Activated T-helper 1 cell treated with anti-CD3 and anti-CD28 coated beads, Interleukin-2, amount 50 U/mL, for 16 hours (primary cell): ENCODE results near the gene STK38.
"Not testable (repeated sequence)": the region's sequence is repeated elsewhere in the genome, so short reads cannot be mapped to it uniquely, and the experiment has no call there.

ENCODE experiments used
- DNase-seq, 2 donors: peaks; one replicate each; pipeline ENCODE4 v3.0.0-alpha.2; 2020; ENCODE audit warnings: low read depth in 1 of 2, low spot score in 1 of 2

Gene STK38

GRCh38 chr6:36489426-36489825, 57.9 kb downstream of the STK38 start:
- DNase-seq, result no peak

GRCh38 chr6:36488221-36488620, 59.1 kb downstream of the STK38 start:
- DNase-seq, result no peak

DNA sequence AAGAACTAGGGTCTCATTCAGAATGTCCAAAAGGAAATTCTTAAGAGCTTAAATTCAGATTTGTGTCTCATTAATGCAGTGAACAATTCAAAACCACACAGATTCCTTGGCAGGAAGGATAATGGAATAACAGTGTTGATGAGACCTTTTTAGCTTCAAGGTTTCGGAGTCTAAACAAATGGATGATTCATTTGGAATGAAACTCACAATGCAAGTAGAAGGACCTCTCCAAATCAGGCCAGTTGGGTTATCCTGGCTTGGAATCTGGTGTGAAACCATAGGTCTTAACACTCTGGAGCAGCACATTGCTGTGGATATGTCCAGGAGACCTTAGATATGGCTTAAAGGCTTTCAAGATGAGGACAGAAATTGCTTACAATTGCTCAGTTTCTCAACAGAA, 59.6 kb downstream of the STK38 start:
- DNase-seq, result no peak

GRCh38 chr6:36484736-36485135, 62.5 kb downstream of the STK38 start:
- no peak for DNase-seq

- not testable (repeated sequence) for DNase-seq
These were observed 64.0 kb downstream of the STK38 start for GRCh38 chr6:36483326-36483725.

DNA sequence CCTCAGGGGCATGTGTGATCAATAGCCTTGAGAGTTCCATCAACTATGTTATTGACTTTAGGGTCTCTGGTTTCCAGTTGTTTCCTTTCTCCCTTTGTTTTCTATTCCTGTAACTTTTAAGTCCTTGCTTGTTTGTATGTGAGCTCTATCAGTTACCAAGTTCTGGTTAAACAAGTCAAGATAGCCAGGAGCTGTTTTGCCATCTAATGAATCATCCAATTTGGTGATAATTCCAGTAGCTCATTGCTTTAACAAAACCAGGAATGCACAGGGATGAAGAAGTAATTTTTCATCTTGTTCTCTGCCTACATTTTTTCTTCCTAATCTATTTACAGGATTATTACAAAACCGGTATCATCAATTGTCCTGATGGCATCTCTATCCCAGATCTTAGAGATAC, 68.0 kb downstream of the STK38 start:
- no peak for DNase-seq

DNA sequence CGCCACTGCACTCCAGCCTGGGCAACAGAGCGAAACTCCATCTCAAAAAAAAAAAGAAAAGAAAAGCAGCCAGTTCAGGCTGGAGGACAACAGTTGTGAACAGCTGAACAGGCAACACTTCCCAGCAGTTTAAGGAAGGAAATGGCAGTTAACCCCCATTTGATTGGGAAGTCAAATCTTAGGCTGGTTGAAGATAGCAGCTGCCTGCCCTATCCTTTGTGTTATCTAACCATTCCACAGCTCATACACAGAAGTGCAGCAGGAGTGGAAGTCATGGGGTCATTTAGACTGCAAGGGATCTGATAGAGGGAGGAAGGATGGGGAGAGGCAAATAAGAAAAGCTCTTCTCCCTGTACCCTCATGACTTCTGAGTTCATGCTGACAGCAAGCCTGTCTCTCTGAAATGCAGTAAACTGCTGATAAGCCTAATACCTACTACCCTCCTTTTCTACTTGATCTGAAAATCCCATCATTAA, 69.2 kb downstream of the STK38 start:
- DNase-seq, result no peak

- no peak for DNase-seq
These were observed 77.3 kb downstream of the STK38 start for GRCh38 chr6:36469946-36470345.

DNA sequence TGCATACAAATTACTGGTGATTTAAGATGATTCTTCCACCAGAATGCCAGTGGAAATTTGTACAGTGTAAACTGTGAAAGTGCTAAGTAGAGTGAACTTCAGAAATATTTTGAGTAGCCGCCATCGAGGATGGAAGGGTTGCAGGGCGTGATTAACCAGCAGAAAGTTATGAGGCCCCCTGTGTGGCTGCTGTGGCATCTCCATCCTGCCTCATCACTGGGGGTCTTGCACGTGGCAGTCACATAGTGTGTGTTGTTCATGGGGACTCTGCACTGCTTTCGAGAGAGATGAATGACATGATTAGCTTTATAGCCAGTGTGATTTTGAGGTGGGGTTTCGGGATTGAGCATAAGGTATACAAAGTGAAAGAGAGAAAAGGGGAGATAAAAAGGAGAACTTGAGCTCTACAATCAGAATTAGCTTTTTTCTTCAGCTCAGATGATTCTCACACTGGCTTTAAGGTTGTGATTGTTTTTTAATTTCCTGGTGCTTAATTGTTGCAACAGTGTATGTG, 78.1 kb downstream of the STK38 start:
- DNase-seq, result no peak

- no peak for DNase-seq
These were observed 79.7 kb downstream of the STK38 start for GRCh38 chr6:36467625-36468024.

- no peak for DNase-seq
These were observed 83.0 kb downstream of the STK38 start for GRCh38 chr6:36464233-36464632.

DNA sequence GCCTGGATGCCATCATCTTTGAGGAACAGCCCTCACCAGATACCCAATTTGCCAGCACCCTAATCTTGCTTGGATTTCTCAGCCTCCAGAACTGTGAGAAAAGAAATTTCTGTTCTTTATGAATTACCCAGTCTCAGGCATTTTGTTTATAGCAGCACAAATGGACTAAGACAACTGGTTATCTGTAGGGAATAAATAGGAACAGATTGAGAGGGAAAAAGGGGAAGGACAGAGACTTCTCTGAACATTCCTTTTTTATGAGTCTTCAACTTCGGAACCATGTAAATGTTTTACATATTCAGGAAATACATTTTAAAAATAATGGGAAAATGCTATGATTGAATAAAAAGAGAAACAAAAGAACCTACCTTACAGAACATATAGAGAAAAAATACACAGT, 83.6 kb downstream of the STK38 start:
- no peak for DNase-seq

- DNase-seq, result no peak
These were observed 85.6 kb downstream of the STK38 start for GRCh38 chr6:36461646-36462045.

DNA sequence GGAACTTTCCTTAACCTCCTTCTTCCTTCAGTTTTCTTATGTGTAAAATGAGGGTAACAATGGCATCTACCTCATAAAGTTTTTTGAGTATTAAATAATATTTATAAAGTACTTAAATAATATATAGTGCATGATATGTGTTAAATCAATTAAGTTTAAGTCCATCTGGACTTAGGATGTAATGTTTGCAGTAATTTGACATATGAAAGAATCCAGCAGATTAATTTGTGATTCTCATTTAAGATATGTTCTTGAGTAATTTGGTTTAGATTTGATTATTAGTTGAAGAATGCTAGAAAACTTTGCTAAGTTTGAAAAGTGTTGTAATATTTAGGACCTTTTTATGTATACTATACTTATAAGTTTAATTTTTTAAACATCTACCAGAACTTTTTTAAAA, 86.4 kb downstream of the STK38 start:
- DNase-seq, result no peak

GRCh38 chr6:36459501-36459900, 87.8 kb downstream of the STK38 start:
- DNase-seq, result no peak

- no peak for DNase-seq
These were observed 91.7 kb downstream of the STK38 start for GRCh38 chr6:36455486-36456027.

DNA sequence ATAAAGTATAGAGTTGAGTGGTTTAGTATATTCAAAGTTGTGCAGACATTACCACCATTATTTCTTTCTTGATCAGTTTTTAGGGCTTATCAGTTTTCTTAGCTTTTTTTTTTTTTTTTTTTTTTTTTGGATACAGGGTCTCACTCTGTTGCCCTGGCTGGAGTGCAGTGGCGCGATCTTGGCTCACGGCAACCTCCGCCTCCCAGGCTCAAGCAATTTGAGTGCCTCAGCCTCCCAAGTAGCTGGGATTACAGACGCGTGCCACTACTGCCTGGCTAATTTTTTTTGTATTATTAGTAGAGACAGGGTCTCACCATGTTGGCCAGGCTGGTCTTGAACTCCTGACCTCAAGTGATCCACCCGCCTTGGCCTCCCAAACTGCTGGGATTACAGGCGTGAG, 94.4 kb downstream of the STK38 start:
- DNase-seq, result not testable (repeated sequence)

GRCh38 chr6:36449173-36449572, 98.1 kb downstream of the STK38 start:
- not testable (repeated sequence) for DNase-seq

DNA sequence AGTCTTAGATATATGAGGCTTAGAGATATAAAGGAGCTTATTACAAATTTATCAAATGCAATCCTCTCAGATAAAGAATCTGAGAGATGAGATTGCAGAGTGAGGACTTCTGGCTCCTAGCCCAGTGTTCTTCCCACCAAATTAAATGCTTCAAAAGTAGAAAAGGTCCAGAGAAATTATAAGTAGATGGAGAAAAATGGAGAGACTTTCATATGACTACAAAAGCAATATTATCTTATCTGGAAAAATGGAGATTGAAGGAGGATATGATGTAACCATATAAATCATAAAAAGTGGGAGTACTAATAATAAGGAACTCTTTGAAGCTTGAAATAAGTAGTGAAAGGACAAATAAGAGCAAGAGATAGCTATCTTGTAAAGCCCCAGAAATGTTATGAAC, 101.7 kb downstream of the STK38 start:
- no peak for DNase-seq

DNA sequence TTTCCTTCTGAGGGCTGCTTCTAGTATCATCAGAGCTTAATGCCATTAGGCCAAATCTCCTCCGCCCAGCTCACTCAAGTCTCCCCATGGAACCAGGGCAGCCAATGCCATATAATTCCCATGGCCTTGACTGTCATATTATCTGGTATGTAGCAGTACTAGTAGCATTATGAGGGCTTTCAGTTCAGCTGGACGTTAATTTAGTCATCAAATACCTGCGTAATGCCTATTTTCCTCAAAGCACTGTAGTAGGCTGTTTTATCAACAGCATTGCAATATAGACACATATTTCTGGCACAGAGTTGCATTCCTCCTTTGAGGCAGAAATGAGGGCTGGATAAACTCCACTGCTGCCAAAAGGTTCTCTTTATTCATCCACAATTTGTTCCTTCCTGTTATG, 102.8 kb downstream of the STK38 start:
- DNase-seq, result no peak
